ENCODE results near the gene GIMAP8. TPM values are rescaled to one million over a fixed set of nuclear protein-coding genes. Genes with fewer than 3 reads are reported as not detected.
"Not testable (repeated sequence)": the region's sequence is repeated elsewhere in the genome, so short reads cannot be mapped to it uniquely, and the experiment has no call there.

Gene GIMAP8
- total RNA-seq, 1 donor from 2014 or later: 11.4 TPM

- DNase-seq (ENCODE audit: low spot score): no peak
These were observed 14.5 kb downstream of the GIMAP8 start for GRCh38 chr7:150464962-150465361.

DNA sequence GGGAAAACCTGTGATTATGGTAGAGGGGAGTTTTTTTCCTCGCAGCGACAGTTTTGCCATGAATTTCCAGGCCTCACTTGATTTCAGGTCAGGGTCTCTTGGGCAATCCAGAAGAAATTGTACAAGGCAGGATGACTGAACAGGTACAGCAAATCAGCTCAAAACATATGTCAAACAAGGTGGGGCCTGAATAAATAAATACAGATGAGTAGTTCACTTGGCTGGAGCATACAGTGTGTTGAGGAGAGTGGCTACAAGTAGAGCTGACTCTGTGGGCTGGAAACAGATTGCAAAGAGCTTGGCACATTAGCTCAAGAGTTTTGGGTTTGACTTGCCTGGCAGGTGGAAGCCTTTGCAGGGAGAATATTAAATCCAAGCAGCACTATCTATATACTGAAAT, 15.0 kb downstream of the GIMAP8 start:
- DNase-seq (ENCODE audit: low spot score): no peak

DNA sequence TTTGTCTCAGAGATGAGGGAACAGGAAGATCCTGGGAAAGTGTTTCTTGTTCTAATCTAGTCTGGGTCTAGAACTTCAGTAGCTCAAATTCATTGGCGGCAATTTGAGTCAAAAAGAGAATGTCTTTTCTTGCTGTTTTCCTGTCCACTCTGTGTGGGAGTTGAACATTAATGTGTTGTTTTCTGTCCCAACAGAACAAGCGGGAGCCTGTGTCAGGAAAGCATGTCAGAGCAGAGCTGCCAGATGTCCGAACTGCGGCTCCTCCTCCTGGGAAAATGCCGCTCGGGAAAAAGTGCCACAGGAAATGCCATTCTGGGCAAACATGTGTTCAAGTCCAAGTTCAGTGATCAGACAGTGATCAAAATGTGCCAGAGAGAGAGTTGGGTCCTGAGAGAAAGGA, 16.0 kb downstream of the GIMAP8 start:
- DNase-seq (ENCODE audit: low spot score): no peak

- DNase-seq (ENCODE audit: low spot score): no peak
These were observed 17.8 kb downstream of the GIMAP8 start for GRCh38 chr7:150468241-150468640.

DNA sequence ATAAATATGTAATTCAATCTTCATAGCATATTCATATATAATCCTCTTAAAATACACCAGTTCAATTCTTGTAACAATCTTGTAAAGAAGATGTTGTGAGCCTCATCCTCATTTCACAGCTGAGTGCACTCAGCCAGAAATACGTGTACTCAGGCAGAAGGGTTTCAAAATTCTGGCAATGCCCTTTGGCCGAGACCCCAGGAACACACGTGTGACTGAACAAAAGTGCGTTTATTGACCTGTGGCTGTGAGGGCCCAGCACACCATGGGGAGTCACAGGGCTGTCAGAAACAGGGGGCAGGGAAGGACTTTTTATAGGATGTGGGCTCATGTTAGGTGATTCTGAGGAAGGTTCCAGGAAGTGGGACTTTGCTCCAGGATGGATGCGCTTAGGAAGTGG, 21.5 kb downstream of the GIMAP8 start:
- no peak for DNase-seq (ENCODE audit: low spot score)

- no peak for DNase-seq (ENCODE audit: low spot score)
These were observed 23.5 kb downstream of the GIMAP8 start for GRCh38 chr7:150473902-150474301.

DNA sequence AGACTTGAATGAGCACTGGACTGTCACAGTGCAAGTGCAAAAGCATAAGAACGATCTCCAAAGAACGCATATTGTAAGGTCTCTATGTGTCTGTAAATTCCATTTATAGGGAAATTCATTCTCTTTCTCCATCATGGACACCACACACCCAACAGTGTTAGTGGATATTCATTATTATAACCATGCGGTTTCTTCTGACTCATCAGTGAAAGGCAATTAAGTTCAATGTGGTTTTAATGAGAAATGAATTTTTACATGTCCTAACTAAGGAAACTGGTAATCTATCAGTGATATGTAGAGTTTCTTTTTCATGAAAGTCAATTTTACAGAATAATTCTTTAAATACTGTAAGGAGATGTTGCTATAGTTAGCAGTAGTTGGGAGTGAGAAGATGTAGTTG, 25.9 kb downstream of the GIMAP8 start:
- DNase-seq (ENCODE audit: low spot score): no peak

GRCh38 chr7:150476819-150477631, 26.6 kb downstream of the GIMAP8 start:
- DNase-seq (ENCODE audit: low spot score): no peak

- DNase-seq (ENCODE audit: low spot score): no peak
These were observed 28.7 kb downstream of the GIMAP8 start for GRCh38 chr7:150479023-150479716.

- no peak for DNase-seq (ENCODE audit: low spot score)
These were observed 30.9 kb downstream of the GIMAP8 start for GRCh38 chr7:150481186-150481920.

GRCh38 chr7:150481922-150482321, 31.5 kb downstream of the GIMAP8 start:
- no peak for DNase-seq (ENCODE audit: low spot score)

DNA sequence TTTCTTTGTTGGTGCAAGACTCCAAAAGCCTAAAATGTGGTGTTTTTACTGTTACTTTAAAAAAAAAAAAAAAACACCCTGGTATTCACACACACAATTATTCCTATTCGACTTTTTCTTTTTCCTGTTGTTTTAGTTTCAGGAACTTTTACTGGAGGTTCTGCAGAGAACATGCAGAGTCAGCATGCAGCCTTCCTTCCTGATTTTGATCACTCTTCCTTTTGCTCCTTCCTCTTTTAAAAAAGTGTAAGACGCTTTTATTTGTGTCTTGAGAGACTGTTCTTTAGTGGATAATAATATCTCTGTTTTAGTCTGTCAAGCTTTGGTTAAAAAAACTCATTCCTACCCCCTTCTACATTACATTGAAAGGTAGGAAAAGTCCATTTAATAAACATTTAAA, 33.1 kb downstream of the GIMAP8 start:
- DNase-seq (ENCODE audit: low spot score): not testable (repeated sequence)

- DNase-seq (ENCODE audit: low spot score): not testable (repeated sequence)
These were observed 33.6 kb downstream of the GIMAP8 start for GRCh38 chr7:150484071-150484470.

- DNase-seq (ENCODE audit: low spot score): no peak
These were observed 37.2 kb downstream of the GIMAP8 start for GRCh38 chr7:150487625-150488024.

GRCh38 chr7:150489782-150490181, 39.4 kb downstream of the GIMAP8 start:
- no peak for DNase-seq (ENCODE audit: low spot score)

DNA sequence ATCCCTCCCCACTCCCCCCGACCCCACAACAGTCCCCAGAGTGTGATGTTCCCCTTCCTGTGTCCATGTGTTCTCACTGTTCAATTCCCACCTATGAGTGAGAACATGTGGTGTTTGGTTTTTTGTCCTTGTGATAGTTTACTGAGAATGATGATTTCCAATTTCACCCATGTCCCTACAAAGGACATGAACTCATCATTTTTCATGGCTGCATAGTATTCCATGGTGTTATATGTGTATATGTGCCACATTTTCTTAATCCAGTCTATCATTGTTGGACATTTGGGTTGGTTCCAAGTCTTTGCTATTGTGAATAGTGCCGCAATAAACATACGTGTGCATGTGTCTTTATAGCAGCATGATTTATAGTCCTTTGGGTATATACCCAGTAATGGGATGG, 43.0 kb downstream of the GIMAP8 start:
- not testable (repeated sequence) for DNase-seq (ENCODE audit: low spot score)

DNA sequence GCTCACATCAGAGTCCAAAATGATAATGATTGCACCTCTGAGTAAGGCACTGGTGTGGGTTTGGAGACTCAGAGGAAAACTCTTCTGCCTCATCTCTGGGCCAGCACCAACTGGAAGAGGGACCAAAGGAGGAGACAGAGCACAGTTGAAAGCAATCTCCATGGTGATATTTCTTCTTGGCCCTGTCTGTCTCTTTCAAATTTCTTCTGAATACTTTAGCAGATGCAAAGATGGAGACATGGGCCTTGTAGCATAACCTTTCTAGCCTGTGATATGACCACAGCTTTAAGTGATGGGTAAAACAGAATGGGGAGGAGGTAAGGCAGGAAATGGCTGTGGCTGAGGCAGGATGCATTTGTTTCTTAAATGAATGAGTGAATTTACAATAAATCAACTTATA, 52.1 kb downstream of the GIMAP8 start:
- DNase-seq (ENCODE audit: low spot score): no peak

- no peak for DNase-seq (ENCODE audit: low spot score)
These were observed 52.7 kb downstream of the GIMAP8 start for GRCh38 chr7:150503155-150503554.

DNA sequence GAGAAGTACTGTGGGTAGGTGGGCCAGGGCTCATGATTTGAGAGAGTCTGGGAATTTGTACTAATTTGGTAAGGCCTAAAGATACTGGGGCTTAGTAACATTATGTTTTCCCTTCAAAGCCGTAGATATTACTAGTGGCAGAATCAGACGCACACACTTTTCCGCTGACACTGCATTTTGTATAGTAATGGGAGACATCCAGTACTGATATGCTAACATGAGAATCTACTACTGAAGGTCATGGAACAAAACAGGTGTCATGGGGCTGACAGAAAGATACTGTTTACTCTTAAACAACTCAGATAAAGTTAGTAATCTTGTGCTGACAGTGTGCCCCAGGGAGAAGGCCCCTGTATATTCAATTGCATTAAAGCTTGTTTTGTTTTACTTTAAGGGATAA, 53.2 kb downstream of the GIMAP8 start:
- no peak for DNase-seq (ENCODE audit: low spot score)

DNA sequence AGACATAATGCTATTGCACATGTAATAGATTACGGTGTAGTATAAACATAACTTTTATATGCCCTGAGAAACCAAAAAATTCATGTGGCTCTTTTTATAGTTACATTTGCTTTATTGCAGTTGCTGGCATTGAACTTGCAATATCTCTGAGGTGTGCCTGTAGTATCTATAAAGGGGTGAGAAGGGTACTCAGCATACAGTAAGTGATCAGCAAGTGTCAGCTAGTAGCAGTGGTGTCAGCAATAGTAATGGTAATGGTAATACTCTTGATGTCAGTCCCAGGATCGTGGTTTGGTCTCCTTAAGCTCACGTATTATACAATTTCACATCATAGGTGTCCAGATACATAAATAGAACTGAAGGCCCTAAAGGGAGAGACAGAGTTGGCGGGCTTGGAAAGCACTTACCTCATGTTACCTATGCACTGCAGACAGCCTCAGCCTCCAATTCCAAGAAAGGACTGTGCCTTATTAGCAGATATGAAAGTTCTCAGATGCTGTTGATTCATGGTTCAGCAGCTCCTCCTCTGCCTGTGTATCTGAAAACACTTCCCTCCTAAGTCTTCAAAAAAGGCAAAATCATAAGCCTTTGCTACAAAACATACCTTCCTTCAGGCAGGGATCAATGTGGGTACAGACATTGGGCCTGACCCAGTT, 57.6 kb downstream of the GIMAP8 start:
- DNase-seq (ENCODE audit: low spot score): no peak

- DNase-seq (ENCODE audit: low spot score): no peak
These were observed 60.6 kb downstream of the GIMAP8 start for GRCh38 chr7:150511048-150511447.

GRCh38 chr7:150513758-150514157, 63.3 kb downstream of the GIMAP8 start:
- DNase-seq (ENCODE audit: low spot score): no peak

All from mucosa of gallbladder (tissue), 1 donor.